HG03025 (cell line): ENCODE data around the gene RIMBP2.

Source experiments
- ATAC-seq: cut with Tn5 transposase; IDR thresholded peaks from one replicate; pipeline ENCODE4 v1.9.1; 2021; ENCODE audit warnings: mild to moderate bottlenecking, moderate library complexity; ENCODE audit not compliant: unreplicated experiment, low FRiP score

The RIMBP2 gene

GRCh38 chr12:130456375-130457199, 259.5 kb downstream of the RIMBP2 start:
- ATAC-seq, result no peak

DNA sequence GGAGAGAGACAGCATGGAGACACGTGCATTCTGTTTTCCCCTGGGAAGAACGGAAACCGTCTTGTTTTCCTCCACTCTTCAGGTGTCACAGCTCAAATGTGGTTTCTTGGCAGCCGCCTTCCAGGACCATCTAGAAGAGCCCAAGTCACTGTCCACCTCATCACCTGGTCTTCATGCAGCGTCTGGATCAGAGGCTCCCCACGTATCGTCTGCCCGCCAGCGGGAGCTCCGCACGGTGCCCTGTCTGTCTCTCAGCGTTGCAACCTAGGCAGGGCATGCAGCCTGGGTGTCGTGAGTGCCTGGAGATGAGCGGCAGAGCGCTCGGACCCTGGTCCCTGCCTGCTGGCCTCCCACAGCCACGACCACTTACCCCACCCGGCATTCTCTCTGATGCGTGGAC, 260.9 kb downstream of the RIMBP2 start:
- no peak for ATAC-seq

DNA sequence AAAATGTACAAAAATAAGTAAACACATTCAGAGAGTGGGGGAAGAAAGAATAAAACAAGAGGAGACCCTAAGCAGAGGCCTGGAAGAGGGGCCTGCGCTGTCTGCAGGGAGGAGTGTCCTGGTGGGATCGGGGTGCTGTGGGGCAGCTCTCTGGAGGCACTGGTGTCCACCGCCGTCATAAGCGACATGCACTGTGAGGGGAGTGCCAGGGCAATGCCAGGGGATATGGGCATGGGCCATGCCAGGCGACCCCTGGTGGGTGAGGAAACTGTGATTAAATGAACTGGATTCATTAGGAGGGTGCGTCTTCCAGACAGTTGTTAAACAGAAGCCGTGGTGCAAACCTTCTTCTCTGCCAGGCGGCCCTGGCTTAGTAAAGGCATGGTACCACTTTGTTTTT, 261.8 kb downstream of the RIMBP2 start:
- ATAC-seq, result no peak

GRCh38 chr12:130452546-130452945, 263.6 kb downstream of the RIMBP2 start:
- no peak for ATAC-seq

GRCh38 chr12:130451001-130451930, 264.8 kb downstream of the RIMBP2 start:
- ATAC-seq, result no peak

DNA sequence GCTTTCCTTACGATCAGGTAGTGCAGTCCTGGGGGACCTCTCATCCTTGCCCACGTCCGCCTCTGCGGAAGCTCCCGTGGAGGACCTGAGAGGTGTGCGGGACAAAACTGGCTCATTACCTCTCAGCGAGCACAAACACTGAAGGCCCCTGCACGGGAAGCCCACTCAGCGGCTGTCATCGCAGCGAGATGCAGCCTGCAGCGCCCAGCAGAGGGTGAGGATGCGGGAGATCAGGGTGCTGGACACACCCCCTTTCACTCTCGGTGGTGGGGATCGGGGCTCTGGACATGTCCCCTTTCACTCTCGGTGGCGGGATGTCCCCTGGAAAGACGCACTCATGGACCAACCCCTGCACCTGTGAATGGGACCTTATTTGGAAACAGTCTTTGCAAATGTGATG, 266.8 kb downstream of the RIMBP2 start:
- no peak for ATAC-seq

- ATAC-seq, result no peak
Observed at GRCh38 chr12:130448044-130448821, 267.9 kb downstream of the RIMBP2 start.

DNA sequence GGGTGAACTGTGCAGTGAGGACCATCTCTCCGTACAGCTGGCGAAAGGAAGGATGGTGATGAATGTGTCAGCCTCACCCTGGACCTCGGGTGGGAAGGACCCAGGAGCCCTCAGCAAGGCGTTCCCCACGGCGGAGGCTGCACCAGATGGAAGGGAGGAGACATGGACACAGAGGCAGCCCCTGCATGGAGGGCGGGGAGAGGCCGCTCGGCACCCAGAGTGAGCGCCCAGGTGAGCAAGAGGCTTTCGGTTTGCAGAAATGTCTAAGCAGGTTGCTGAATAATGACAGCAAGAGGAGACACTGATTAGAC, 268.5 kb downstream of the RIMBP2 start:
- no peak for ATAC-seq

- no peak for ATAC-seq
Observed at GRCh38 chr12:130446846-130447654, 269.0 kb downstream of the RIMBP2 start.

DNA sequence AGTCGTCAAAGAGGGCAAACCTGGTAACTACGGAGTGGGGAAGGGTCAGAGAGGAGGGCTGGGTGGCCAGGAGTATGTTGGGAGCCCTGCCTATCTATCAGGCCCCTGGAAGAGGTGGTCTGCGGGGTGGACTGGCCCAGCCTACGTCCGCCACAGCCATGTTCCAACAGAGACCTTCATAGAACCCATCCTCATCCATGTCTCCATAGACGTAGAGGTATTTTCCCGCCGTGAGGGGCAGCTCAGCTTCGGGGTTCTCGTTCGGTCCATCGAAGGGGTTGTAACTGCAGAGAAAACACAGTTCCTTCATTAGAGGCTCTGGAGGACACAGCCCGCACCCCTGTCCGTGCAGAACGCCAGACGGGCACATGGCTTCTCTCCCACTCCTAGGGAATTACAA, 271.1 kb downstream of the RIMBP2 start:
- no peak for ATAC-seq

GRCh38 chr12:130444061-130444460, 272.0 kb downstream of the RIMBP2 start:
- ATAC-seq, result no peak

- ATAC-seq, result no peak
Observed at GRCh38 chr12:130441771-130442760, 274.0 kb downstream of the RIMBP2 start.

GRCh38 chr12:130440411-130441080, 275.6 kb downstream of the RIMBP2 start:
- ATAC-seq, result no peak

- no peak for ATAC-seq
Observed at GRCh38 chr12:130439250-130439649, 276.8 kb downstream of the RIMBP2 start.

- no peak for ATAC-seq
Observed at GRCh38 chr12:130438711-130439110, 277.4 kb downstream of the RIMBP2 start.

- ATAC-seq, result no peak
Observed at GRCh38 chr12:130438243-130438620, 277.9 kb downstream of the RIMBP2 start.

DNA sequence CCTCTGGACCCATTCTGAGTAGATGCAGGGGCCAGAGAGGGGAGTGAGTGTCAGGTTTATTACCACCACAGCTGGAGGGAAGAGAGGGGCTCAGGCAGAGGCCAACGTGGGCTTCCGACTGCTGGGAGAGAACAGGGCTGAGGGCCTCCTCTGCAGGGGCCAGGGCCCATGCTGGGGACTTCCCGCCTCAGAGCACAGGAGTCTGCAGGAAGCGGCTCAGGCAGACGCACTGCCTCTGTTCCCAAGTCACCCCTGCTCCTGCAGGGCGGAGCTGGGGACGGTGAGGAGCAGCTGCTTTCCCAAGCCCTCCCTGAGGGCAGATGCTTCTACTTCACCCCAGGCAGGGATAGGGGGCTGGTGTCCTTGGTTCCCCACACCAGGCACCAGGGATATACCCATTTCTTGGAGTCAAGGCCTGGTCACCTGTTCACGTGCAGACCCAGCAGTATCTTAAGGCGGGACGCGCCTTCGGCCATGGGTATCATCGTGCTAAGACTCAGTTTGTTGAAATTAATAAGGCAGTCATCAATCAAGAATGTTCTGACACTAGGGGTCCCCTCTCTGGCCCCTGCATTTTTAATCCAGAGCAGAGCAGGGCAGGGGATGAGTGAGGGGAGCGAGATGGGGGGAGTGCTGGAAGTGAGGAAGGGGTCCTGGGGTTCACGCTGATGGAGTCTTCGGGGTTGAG, 278.4 kb downstream of the RIMBP2 start:
- no peak for ATAC-seq
